ENCODE measurements around the gene PRTFDC1. TPM values are rescaled to one million over a fixed set of nuclear protein-coding genes. Genes with fewer than 3 reads are reported as not detected.

PRTFDC1 gene
- polyA plus RNA-seq, 1 donor (not counting 4 experiments of a cell fraction or from before 2014, with no cell fraction given): 2.2 TPM

- FAIRE-seq: peak; percentile 75
- Histone ChIP-seq H3K9ac (ENCODE audit: control insufficient read depth, extremely low read depth, insufficient read depth, low read length) (peak overlapping the region; percentile 59), H3K27ac (ENCODE audit: control insufficient read depth, insufficient read depth, low read length) (peak overlapping the region; percentile 88), H3K36me3 (ENCODE audit: control insufficient read depth in 2 of 2, extremely low read depth in 1 of 2, insufficient read depth in 2 of 2, low read length in 2 of 2) (no peaks in the 10 kb centered on the region), H3K9me1 (ENCODE audit: control insufficient read depth, extremely low read depth, insufficient read depth, low read length) (no peaks in the 10 kb centered on the region), H3K4me2 (ENCODE audit: control insufficient read depth, extremely low read depth, insufficient read depth, low read depth, low read length) (peak overlapping the region; percentile 67), H3K9me3 (ENCODE audit: control insufficient read depth, low read depth, low read length) (no peaks in the 10 kb centered on the region), H3K27me3 (ENCODE audit: control insufficient read depth, extremely low read depth, insufficient read depth, low read length) (no peaks in the 10 kb centered on the region), H3K4me1 (ENCODE audit: control insufficient read depth, extremely low read depth, insufficient read depth, low read length) (peaks cover 17% of the 10 kb centered on the region), H3K79me2 (ENCODE audit: control insufficient read depth, insufficient read depth, low read length) (no peaks in the 10 kb centered on the region), H4K20me1 (ENCODE audit: control insufficient read depth, extremely low read depth, insufficient read depth, low read length) (no peaks in the 10 kb centered on the region), H2AFZ (ENCODE audit: control insufficient read depth, low read length) (peak overlapping the region; percentile 46), H3K4me3 (ENCODE audit: control insufficient read depth in 2 of 3, extremely low read depth in 1 of 3, insufficient read depth in 2 of 3, low read depth in 1 of 3, low read length in 3 of 3) (peak overlapping the region; percentile 16 to 61 (median 18))
- TF ChIP-seq CTCF (optimal IDR thresholded peaks at IDR 0.05 in 1 of 3, IDR thresholded peaks at IDR 0.05 in 1 of 3, conservative IDR thresholded peaks at IDR 0.05 in 1 of 3; ENCODE audit: extremely low read depth in 1 of 3, insufficient read depth in 2 of 3, low read length in 3 of 3) (no peak), EZH2 (IDR thresholded peaks at IDR 0.05; ENCODE audit: low read length) (no peak)
- peak; percentile 23 for DNase-seq (ENCODE audit: low read depth, low spot score)
- dilution Hi-C loops (cut with MboI; ENCODE audit: extremely low pct_ligation_motif_present, low sequenced_read_pairs): no loop called here
Observed at GRCh38 chr10:24849501-24850299, 102.7 kb downstream of the PRTFDC1 start.

GRCh38 chr10:24849051-24849450, 103.4 kb downstream of the PRTFDC1 start:
- Histone ChIP-seq H3K79me2 (ENCODE audit: control insufficient read depth, insufficient read depth, low read length) (no peaks in the 10 kb centered on the region), H3K27me3 (ENCODE audit: control insufficient read depth, extremely low read depth, insufficient read depth, low read length) (no peaks in the 10 kb centered on the region), H2AFZ (ENCODE audit: control insufficient read depth, low read length) (peak overlapping the region; percentile 41), H3K9ac (ENCODE audit: control insufficient read depth, extremely low read depth, insufficient read depth, low read length) (peak overlapping the region; percentile 59), H3K27ac (ENCODE audit: control insufficient read depth, insufficient read depth, low read length) (peak overlapping the region; percentile 88), H3K4me2 (ENCODE audit: control insufficient read depth, extremely low read depth, insufficient read depth, low read depth, low read length) (peak overlapping the region; percentile 67), H3K4me1 (ENCODE audit: control insufficient read depth, extremely low read depth, insufficient read depth, low read length) (peaks cover 17% of the 10 kb centered on the region), H3K36me3 (ENCODE audit: control insufficient read depth in 2 of 2, extremely low read depth in 1 of 2, insufficient read depth in 2 of 2, low read length in 2 of 2) (no peaks in the 10 kb centered on the region), H3K9me3 (ENCODE audit: control insufficient read depth, low read depth, low read length) (no peaks in the 10 kb centered on the region), H4K20me1 (ENCODE audit: control insufficient read depth, extremely low read depth, insufficient read depth, low read length) (no peaks in the 10 kb centered on the region), H3K4me3 (ENCODE audit: control insufficient read depth in 2 of 3, extremely low read depth in 1 of 3, insufficient read depth in 2 of 3, low read depth in 1 of 3, low read length in 3 of 3) (peak overlapping the region in 2 of 3 experiments; percentile 18 to 61), H3K9me1 (ENCODE audit: control insufficient read depth, extremely low read depth, insufficient read depth, low read length) (no peaks in the 10 kb centered on the region)
- no peak for TF ChIP-seq EZH2 (IDR thresholded peaks at IDR 0.05; ENCODE audit: low read length)
- TF ChIP-seq CTCF (optimal IDR thresholded peaks at IDR 0.05 in 1 of 3, IDR thresholded peaks at IDR 0.05 in 1 of 3, conservative IDR thresholded peaks at IDR 0.05 in 1 of 3; ENCODE audit: extremely low read depth in 1 of 3, insufficient read depth in 2 of 3, low read length in 3 of 3): no peak
- no peak for FAIRE-seq
- DNase-seq (ENCODE audit: low read depth, low spot score): no peak
- dilution Hi-C loops (cut with MboI; ENCODE audit: extremely low pct_ligation_motif_present, low sequenced_read_pairs): no loop called here
